HG03457 (cell line): ENCODE results near the gene COG2.
"Not testable (repeated sequence)": the region's sequence is repeated elsewhere in the genome, so short reads cannot be mapped to it uniquely, and the experiment has no call there.

Experiments used
- ATAC-seq: cut with Tn5 transposase; IDR thresholded peaks from one replicate; pipeline ENCODE4 v1.9.1; 2021; ENCODE audit warnings: moderate number of reproducible peaks; ENCODE audit not compliant: unreplicated experiment

Gene COG2

GRCh38 chr1:230713547-230713914 is 71.2 kb downstream of the COG2 start:
- no peak for ATAC-seq

- ATAC-seq, result no peak
Measured at GRCh38 chr1:230713915-230714764, 71.9 kb downstream of the COG2 start, which contains the start of gene AGT. Gene AGT, minus strand, starts transcription at chr1:230714122. Its CDS starts 3,299 bp downstream, at chr1:230710823.

- no peak for ATAC-seq
Measured at GRCh38 chr1:230715510-230715909, 73.2 kb downstream of the COG2 start.

- ATAC-seq, result not testable (repeated sequence)
Measured at GRCh38 chr1:230716453-230716852, 74.2 kb downstream of the COG2 start.

GRCh38 chr1:230717251-230717650 is 75.0 kb downstream of the COG2 start:
- no peak for ATAC-seq

GRCh38 chr1:230721849-230722522 is 79.7 kb downstream of the COG2 start:
- ATAC-seq, result not testable (repeated sequence)

- no peak for ATAC-seq
Measured at GRCh38 chr1:230725256-230726012, 83.2 kb downstream of the COG2 start.

- ATAC-seq, result no peak
Measured at GRCh38 chr1:230728710-230729392, 86.6 kb downstream of the COG2 start.

- no peak for ATAC-seq
Measured at GRCh38 chr1:230730977-230731376, 88.7 kb downstream of the COG2 start.

- ATAC-seq, result no peak
Measured at GRCh38 chr1:230735447-230735846, 93.2 kb downstream of the COG2 start.

GRCh38 chr1:230737622-230738262 is 95.5 kb downstream of the COG2 start:
- ATAC-seq, result no peak

GRCh38 chr1:230739564-230740290 is 97.4 kb downstream of the COG2 start:
- ATAC-seq, result no peak
